HG03378 (cell line): Measurements from ENCODE around the gene PLXDC2.
"Not testable (repeated sequence)": the region's sequence is repeated elsewhere in the genome, so short reads cannot be mapped to it uniquely, and the experiment has no call there.

Source experiments
- ATAC-seq: cut with Tn5 transposase; IDR thresholded peaks from one replicate; pipeline ENCODE4 v1.9.1; 2021; ENCODE audit warnings: mild to moderate bottlenecking, moderate library complexity; ENCODE audit not compliant: unreplicated experiment

The PLXDC2 gene

DNA sequence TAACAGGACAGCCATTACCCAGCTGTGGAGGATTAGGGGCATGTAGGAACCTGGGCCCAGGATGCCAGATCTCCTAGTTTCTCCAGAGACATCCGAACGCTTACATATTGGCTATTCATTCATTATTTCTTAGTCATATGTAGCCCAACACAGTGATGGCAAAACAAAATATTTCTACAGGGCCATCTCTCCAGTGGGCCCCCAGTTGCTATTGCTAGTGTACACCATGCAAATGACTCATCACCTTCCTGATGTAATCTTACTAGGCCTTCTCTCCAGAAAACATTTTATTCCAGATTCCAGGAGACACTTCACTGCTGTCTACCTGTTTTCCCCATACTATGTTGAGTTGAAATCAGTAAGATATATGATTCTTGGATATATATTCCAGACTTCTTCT lies 201.7 kb downstream of the PLXDC2 start:
- ATAC-seq: no peak

GRCh38 chr10:20020677-20021076 lies 204.4 kb downstream of the PLXDC2 start:
- no peak for ATAC-seq

- no peak for ATAC-seq
These were observed 213.3 kb downstream of the PLXDC2 start for GRCh38 chr10:20029523-20029922.

- ATAC-seq: no peak
These were observed 217.2 kb downstream of the PLXDC2 start for GRCh38 chr10:20033476-20033875.

GRCh38 chr10:20034732-20035131 lies 218.5 kb downstream of the PLXDC2 start:
- no peak for ATAC-seq

DNA sequence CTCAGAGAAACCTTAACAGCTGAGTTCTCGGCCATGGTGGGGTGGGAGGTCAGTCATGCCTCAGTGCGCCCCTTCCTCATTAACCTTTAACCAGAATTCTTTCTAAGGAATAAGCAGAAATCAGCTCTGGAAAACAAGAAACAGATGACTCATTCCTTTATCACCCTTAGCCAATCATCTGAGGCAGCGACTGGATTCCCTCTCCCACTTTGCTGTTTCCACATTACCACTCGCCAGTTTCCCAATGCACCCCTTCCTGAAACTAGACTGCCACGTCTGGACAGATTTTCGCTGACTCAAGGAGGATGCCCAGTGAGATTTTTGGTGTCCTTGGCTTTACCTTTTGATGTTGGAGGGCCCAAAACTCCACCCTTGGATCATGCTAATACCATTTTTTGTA lies 223.8 kb downstream of the PLXDC2 start:
- ATAC-seq: no peak

DNA sequence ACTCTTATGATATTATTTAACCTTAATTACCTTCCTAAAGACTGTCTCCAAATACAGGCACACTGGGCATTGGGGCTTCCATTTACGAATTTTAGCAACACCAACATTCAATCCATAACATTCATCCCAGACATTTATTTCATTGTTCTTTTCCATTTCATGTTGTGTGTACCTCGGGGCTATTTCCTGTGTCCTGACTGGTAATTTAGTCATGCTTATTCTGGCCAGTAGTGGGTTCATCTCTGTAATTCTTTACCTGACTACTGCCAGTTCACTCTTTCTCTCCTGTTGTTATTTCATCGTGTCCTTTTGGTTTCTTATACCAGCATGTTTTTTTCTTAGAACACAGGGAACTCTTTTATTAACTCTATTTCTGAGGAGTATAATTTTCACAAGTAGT lies 225.7 kb downstream of the PLXDC2 start:
- ATAC-seq: no peak

GRCh38 chr10:20045100-20045499 lies 228.9 kb downstream of the PLXDC2 start:
- ATAC-seq: not testable (repeated sequence)

- no peak for ATAC-seq
These were observed 231.9 kb downstream of the PLXDC2 start for GRCh38 chr10:20048161-20048560.

GRCh38 chr10:20058135-20058534 lies 241.9 kb downstream of the PLXDC2 start:
- ATAC-seq: no peak

GRCh38 chr10:20059084-20059835 lies 243.0 kb downstream of the PLXDC2 start:
- ATAC-seq: no peak

- ATAC-seq: no peak
These were observed 249.6 kb downstream of the PLXDC2 start for GRCh38 chr10:20065814-20066213.

DNA sequence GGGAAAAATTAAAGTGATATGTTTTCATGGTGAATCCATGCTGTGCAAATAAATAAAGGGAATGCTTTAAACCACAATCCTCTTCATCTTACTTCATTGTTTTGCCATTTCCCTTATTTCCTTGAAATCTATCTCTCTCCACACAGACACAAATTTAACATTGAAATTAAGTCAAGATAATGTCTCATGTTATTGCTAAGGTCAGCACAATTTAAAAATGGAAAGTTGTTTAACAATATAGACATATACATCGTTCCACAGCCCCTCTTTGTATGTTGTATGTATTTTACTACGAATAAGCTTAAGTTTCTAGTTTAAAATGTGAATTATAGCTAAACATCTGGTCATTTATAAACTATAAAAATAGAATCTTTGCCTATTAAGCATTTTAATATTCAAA lies 256.9 kb downstream of the PLXDC2 start:
- no peak for ATAC-seq

GRCh38 chr10:20075713-20076112 lies 259.5 kb downstream of the PLXDC2 start:
- no peak for ATAC-seq

GRCh38 chr10:20084451-20084850 lies 268.2 kb downstream of the PLXDC2 start:
- no peak for ATAC-seq

DNA sequence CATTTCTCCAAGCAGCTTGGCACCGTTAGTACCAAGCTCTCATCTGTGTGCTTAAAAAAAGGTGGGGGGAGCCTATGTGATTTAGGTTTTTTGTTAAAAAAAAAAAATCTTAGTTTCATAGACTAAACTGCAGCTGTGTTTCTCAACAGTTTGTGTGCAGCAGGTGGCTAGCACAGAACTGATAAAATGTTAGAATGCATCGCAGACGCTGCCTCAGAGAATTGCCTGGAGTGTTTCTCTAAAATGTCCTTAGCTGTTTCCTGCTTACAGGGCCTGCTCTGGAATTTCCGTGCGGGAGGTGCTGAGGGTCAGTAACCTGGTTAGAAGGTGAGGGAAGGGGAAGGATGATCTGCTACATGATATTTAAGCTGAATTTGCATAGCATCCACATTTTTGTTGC lies 268.9 kb downstream of the PLXDC2 start:
- ATAC-seq: no peak

DNA sequence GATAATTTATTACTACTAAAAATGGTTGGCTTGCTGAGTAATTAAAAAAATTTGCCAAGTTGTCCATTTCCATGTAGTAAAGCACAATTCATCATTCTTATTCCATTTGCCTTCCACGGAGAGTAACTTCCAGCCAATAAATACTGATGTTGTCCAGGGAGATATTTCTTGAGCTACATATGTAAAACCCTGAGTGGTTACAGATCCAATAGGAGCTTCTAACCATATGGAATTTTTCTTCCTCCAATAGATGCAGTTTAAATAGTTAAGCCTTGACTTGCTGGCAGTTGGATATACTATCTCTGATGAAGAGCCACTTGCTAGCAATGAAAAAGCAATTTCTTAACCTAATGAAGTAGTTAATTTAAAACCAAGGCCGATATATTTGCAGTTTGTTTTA lies 271.1 kb downstream of the PLXDC2 start:
- no peak for ATAC-seq

GRCh38 chr10:20088061-20088701 lies 271.9 kb downstream of the PLXDC2 start:
- no peak for ATAC-seq

- ATAC-seq: no peak
These were observed 273.6 kb downstream of the PLXDC2 start for GRCh38 chr10:20089879-20090278.

- ATAC-seq: no peak
These were observed 274.6 kb downstream of the PLXDC2 start for GRCh38 chr10:20090831-20091230.

- no peak for ATAC-seq
These were observed 275.5 kb downstream of the PLXDC2 start for GRCh38 chr10:20091698-20092097.

DNA sequence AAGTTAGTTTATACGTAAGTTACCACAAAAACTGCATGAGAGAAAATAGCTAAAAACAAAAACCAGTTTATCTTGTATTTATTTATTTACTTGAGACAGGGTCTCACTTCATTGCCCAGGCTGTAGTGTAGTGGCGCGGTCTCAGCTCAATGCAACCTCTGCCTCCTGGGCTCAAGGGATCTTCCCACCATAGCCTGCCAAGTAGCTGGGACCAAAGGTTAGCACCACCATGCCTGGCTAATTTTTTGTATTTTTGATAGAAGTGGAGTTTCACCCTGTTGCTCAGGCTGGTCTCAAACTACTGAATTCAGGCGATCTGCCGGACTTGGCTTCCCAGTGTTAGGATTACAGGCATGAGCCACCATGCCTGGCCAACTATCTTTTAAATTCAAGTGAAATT lies 277.4 kb downstream of the PLXDC2 start:
- ATAC-seq: no peak
